GM12873 (cell line): Measurements from ENCODE around the gene SLC7A1.
A peak's percentile ranks its signal among the peaks of the same experiment; 100 is the strongest.

Source experiments
- CTCF ChIP-seq: IDR thresholded peaks from 2 replicates; pipeline ENCODE4 v1.5.1; 2012; ENCODE audit warnings: low read depth, mild to moderate bottlenecking, moderate library complexity, low read length, control low read depth; ENCODE audit not compliant: insufficient read depth; ENCODE audit errors: missing control alignments

The SLC7A1 gene

GRCh38 chr13:29508130-29508875, 87.2 kb downstream of the SLC7A1 start:
- TF ChIP-seq CTCF: peak; percentile 99

- no peak for TF ChIP-seq CTCF
These were observed 88.1 kb downstream of the SLC7A1 start for GRCh38 chr13:29507356-29507755.

- TF ChIP-seq CTCF: no peak
These were observed 89.5 kb downstream of the SLC7A1 start for GRCh38 chr13:29505950-29506349.

- no peak for TF ChIP-seq CTCF
These were observed 90.0 kb downstream of the SLC7A1 start for GRCh38 chr13:29505511-29505910.

- TF ChIP-seq CTCF: no peak
These were observed 90.8 kb downstream of the SLC7A1 start for GRCh38 chr13:29504691-29505090.

GRCh38 chr13:29503041-29503837, 92.2 kb downstream of the SLC7A1 start:
- no peak for TF ChIP-seq CTCF

- TF ChIP-seq CTCF: no peak
These were observed 93.0 kb downstream of the SLC7A1 start for GRCh38 chr13:29502391-29503008.
